T follicular helper cell (primary cell): ENCODE measurements around the gene CH25H.
"Not testable (repeated sequence)": the region's sequence is repeated elsewhere in the genome, so short reads cannot be mapped to it uniquely, and the experiment has no call there.

Source experiments
- DNase-seq: peaks from one replicate; pipeline ENCODE4 v3.0.0-alpha.2; 2020; ENCODE audit warnings: low read depth

The CH25H gene

GRCh38 chr10:89197473-89197872, 9.6 kb downstream of the CH25H start:
- DNase-seq = no peak

- not testable (repeated sequence) for DNase-seq
Observed at GRCh38 chr10:89191301-89191700, 15.8 kb downstream of the CH25H start.

GRCh38 chr10:89189211-89189734, 17.8 kb downstream of the CH25H start:
- DNase-seq = no peak

GRCh38 chr10:89185658-89186057, 21.5 kb downstream of the CH25H start:
- DNase-seq = no peak

GRCh38 chr10:89184638-89185037, 22.5 kb downstream of the CH25H start:
- no peak for DNase-seq

GRCh38 chr10:89183571-89183970, 23.5 kb downstream of the CH25H start:
- no peak for DNase-seq

- no peak for DNase-seq
Observed at GRCh38 chr10:89182894-89183293, 24.2 kb downstream of the CH25H start.

GRCh38 chr10:89175816-89176215, 31.3 kb downstream of the CH25H start:
- DNase-seq = no peak

- DNase-seq = no peak
Observed at GRCh38 chr10:89173075-89173474, 34.0 kb downstream of the CH25H start.

- DNase-seq = no peak
Observed at GRCh38 chr10:89171996-89172395, 35.1 kb downstream of the CH25H start.

- no peak for DNase-seq
Observed at GRCh38 chr10:89171263-89171872, 35.7 kb downstream of the CH25H start.

- DNase-seq = not testable (repeated sequence)
Observed at GRCh38 chr10:89168354-89168900, 38.7 kb downstream of the CH25H start.

GRCh38 chr10:89167915-89168314, 39.2 kb downstream of the CH25H start:
- DNase-seq = no peak

GRCh38 chr10:89165923-89166322, 41.2 kb downstream of the CH25H start:
- no peak for DNase-seq

- no peak for DNase-seq
Observed at GRCh38 chr10:89164920-89165319, 42.2 kb downstream of the CH25H start.

- DNase-seq = no peak
Observed at GRCh38 chr10:89164080-89164479, 43.0 kb downstream of the CH25H start.

- peak; percentile 13 for DNase-seq
Observed at GRCh38 chr10:89163265-89163995, 43.7 kb downstream of the CH25H start.

GRCh38 chr10:89162596-89162995, 44.5 kb downstream of the CH25H start:
- no peak for DNase-seq

GRCh38 chr10:89160339-89160738, 46.8 kb downstream of the CH25H start:
- DNase-seq = no peak

- no peak for DNase-seq
Observed at GRCh38 chr10:89159761-89160160, 47.4 kb downstream of the CH25H start.

GRCh38 chr10:89159316-89159715, 47.8 kb downstream of the CH25H start:
- DNase-seq = no peak

GRCh38 chr10:89158446-89158845, 48.7 kb downstream of the CH25H start:
- DNase-seq = no peak

- no peak for DNase-seq
Observed at GRCh38 chr10:89156161-89156835, 50.8 kb downstream of the CH25H start.
